AG04449 (cell line): ENCODE data around the gene DNPEP.
"Not testable (repeated sequence)": the region's sequence is repeated elsewhere in the genome, so short reads cannot be mapped to it uniquely, and the experiment has no call there.

Source experiments
- CTCF ChIA-PET: fragments of 350-600 bp; formaldehyde crosslinking; extraction: SDS; loops from one replicate; lab custom pipeline; 2021; ENCODE audit warnings: antibody characterized with exemption; lab: Yijun Ruan, JAX
- POLR2A ChIA-PET: fragments of 400-600, 350-600 bp; formaldehyde crosslinking; extraction: SDS; loops from one replicate; lab custom pipeline; 2020; ENCODE audit warnings: antibody characterized with exemption, inconsistent platforms; lab: Yijun Ruan, JAX
- DNase-seq: peaks from one replicate; pipeline ENCODE4 v3.0.0-alpha.2; 2010; ENCODE audit warnings: low read depth, low spot score
- H3K4me3 ChIP-seq: 2 replicates; pipeline ENCODE4 v1.5.1; 2011; ENCODE audit warnings: low read depth, mild to moderate bottlenecking, control low read depth, low read length
- CTCF ChIP-seq: IDR thresholded peaks from one replicate; pipeline ENCODE4 v1.5.1; 2011; ENCODE audit warnings: mild to moderate bottlenecking, moderate library complexity, low read length, control low read depth, inconsistent platforms; ENCODE audit not compliant: insufficient read depth; ENCODE audit errors: missing control alignments

The DNPEP gene

GRCh38 chr2:219409619-219410018 is 21.9 kb upstream of the DNPEP start:
- no peak for DNase-seq
- TF ChIP-seq CTCF: no peak
- ChIA-PET POLR2A (interaction anchor here (1.2 kb wide), 1 partner anchor 37 kb away, joined by 4 read pairs; no protein-coding TSS in a partner anchor), CTCF (interaction anchor here (1.1 to 16.3 kb wide), 5 partner anchors 11 to 151 kb away, joined by 3 to 887 read pairs (median 9); partner anchors contain the start of gene SPEG)
- no peak overlapping the region for H3K4me3 ChIP-seq

DNA sequence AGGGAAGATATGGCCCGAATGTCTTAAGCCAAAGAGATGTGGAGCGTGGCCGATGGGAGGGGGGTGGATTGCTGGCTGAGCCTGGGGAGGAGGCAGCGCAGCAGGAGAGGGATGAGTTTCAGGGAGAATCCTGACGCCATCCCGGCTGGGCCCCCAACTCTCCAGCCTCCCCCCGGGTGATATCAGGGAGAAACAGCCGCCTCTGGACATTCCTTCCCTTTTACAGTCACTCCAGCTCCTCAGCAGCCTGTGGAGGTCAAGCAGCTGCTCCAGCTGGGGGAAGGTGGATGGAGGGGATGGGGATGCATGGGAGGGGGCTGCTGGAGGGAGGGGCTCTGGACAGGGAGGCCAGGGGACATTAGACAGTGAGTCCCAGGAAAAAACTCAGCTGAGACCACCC is 20.9 kb upstream of the DNPEP start:
- ChIA-PET POLR2A (interaction anchor here (0.5 to 1.2 kb wide), 3 partner anchors 38 to 156 kb away, joined by 3 to 4 read pairs (median 4); partner anchors contain the start of gene TUBA4B), CTCF (interaction anchor here (0.9 to 16.3 kb wide), 12 partner anchors 10 to 152 kb away, joined by 3 to 887 read pairs (median 4); partner anchors contain the start of gene SPEG)
- H3K4me3 ChIP-seq: no peak overlapping the region
- no peak for DNase-seq
- TF ChIP-seq CTCF: no peak

GRCh38 chr2:219408204-219408603 is 20.5 kb upstream of the DNPEP start:
- H3K4me3 ChIP-seq: no peak overlapping the region
- POLR2A ChIA-PET: interaction anchor here (0.5 to 1.2 kb wide), 3 partner anchors 39 to 155 kb away, joined by 3 to 4 read pairs (median 4); partner anchors contain the start of gene TUBA4B
- no peak for DNase-seq
- CTCF ChIA-PET: interaction anchor here (0.9 to 16.3 kb wide), 12 partner anchors 10 to 120 kb away, joined by 3 to 887 read pairs (median 4); partner anchors contain the start of gene SPEG
- TF ChIP-seq CTCF: no peak

DNA sequence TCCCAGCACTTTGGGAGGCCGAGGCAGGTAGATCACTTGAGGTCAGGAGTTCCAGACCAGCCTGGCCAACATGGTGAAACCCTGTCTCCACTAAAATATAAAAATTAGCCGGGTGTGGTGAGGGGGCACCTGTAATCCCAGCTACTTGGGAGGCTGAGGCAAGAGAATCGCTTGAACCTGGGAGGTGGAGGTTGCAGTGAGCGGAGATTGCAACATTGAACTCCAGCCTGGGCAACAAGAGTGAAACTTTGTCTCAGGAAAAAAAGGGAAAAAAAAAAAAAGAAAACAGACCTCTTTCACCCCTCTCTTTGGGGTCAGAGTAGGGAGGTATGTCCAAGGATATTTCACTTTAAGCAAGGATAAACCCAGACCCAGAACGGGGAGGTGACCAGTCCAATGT is 19.6 kb upstream of the DNPEP start:
- ChIA-PET POLR2A (interaction anchor here (0.6 to 1.0 kb wide), 2 partner anchors 33 to 45 kb away, joined by 3 to 6 read pairs; no protein-coding TSS in a partner anchor), CTCF (interaction anchor here (0.7 to 16.3 kb wide), 9 partner anchors 17 to 121 kb away, joined by 3 to 887 read pairs (median 4); partner anchors contain the start of gene SPEG)
- DNase-seq, H3K4me3 ChIP-seq: not testable (repeated sequence)

DNA sequence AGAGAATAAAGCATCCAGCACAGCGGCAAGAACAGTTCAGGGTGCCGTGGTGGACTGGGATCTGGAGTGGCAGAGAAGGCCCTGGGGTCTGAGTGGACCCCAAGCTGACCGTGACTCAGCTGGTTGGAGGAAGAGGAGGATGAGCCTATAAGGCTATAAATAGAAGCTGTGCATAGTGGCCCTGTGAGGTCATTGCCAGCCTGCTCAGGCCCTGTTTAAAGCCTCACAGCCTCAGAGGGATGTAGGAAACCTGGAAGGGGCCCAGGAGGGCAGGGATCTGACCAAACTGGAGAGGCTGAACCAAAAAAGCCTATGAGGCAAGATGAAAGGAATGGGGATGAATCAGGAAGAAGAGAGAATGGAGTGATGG is 19.1 kb upstream of the DNPEP start:
- DNase-seq: peak; percentile 90
- H3K4me3 ChIP-seq: no peak overlapping the region
- CTCF ChIA-PET: interaction anchor here (1.3 to 16.3 kb wide), 5 partner anchors 17 to 121 kb away, joined by 3 to 887 read pairs (median 6); a partner anchor contains a TSS
- POLR2A ChIA-PET: interaction anchor here (0.6 to 1.0 kb wide), 2 partner anchors 34 to 46 kb away, joined by 3 to 6 read pairs; no protein-coding TSS in a partner anchor
- TF ChIP-seq CTCF: no peak

DNA sequence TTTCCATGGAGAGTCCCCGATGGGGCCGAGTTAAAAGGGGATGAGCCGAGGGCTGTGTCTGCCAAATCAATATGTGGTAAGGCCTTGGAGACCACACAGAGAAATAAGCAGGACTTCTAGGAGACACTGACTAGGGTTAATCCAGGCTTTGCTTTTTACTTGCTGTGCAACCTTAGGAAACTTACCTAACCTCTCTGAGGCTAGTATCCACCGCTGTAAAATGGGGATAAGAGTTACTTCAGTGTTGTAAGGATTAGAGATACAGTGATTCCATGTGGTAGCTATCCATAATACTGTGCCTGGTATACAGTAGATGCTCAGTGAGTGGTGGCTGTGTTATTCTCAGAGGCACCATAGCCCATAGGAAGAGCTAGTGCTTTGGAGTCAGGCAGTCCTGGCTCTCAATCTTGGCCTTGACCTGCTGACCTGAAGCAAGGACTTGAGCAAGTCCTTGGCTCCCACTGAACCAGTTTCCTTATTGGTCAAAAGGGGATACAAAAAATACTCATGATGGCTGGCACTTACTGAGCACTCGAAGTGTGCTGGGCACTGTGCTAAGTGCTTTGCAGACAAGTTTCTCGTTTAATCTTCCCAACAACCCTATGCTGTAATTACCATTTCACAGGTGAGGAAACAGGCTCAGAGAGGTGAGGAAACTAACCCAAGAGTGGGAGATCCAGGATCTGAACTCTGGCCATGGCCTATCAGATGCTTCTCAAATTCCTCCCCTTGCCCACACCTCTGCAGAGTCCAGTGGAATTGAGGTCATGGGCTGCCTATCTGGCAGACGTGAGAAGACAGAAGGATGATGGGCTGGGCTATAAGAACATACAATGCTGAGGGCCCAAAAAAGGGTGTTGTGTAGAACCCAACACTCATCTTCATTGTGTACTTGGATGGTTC is 18.5 kb upstream of the DNPEP start:
- no peak for DNase-seq
- no peak overlapping the region for H3K4me3 ChIP-seq
- ChIA-PET POLR2A (interaction anchor here (1.0 kb wide), 1 partner anchor 47 kb away, joined by 6 read pairs; no protein-coding TSS in a partner anchor), CTCF (interaction anchor here (0.9 to 16.3 kb wide), 14 partner anchors 12 to 284 kb away, joined by 3 to 887 read pairs (median 29); partner anchors contain the start of genes DES, DNPEP and GMPPA)
- no peak for TF ChIP-seq CTCF
